Calu3 (cell line): ENCODE data around the gene CCL22. TPM values are rescaled to one million over a fixed set of nuclear protein-coding genes. Genes with fewer than 3 reads are reported as not detected.

Source experiments
- BruUV-seq: library from RNA; stranded (reverse); fragments of 400-500 nt; replicated peaks from 2 replicates; lab custom pipeline; 2021; lab: Mats Ljungman, UMichigan
- CTCF ChIA-PET: fragments of 300-600 bp; sonication (Branson Sonifier 250); formaldehyde crosslinking; loops from one replicate; lab custom pipeline; 2022; ENCODE audit warnings: antibody characterized with exemption; lab: Charles Lee
- DNase-seq: peaks from one replicate; pipeline ENCODE4 v3.0.0; 2022
- H3K27ac Mint-ChIP-seq: one replicate; pipeline ENCODE4 v1.8.0; 2022; ENCODE audit warnings: mixed read lengths; ENCODE audit not compliant: unreplicated experiment
- H3K27me3 Mint-ChIP-seq: one replicate; pipeline ENCODE4 v1.8.0; 2022; ENCODE audit warnings: mixed read lengths; ENCODE audit not compliant: unreplicated experiment
- H3K36me3 Mint-ChIP-seq: one replicate; pipeline ENCODE4 v1.8.0; 2022; ENCODE audit warnings: mild to moderate bottlenecking, moderate library complexity, mixed read lengths; ENCODE audit not compliant: insufficient read depth, unreplicated experiment
- H3K4me1 Mint-ChIP-seq: one replicate; pipeline ENCODE4 v1.8.0; 2022; ENCODE audit warnings: mild to moderate bottlenecking, low read depth, mixed read lengths; ENCODE audit not compliant: unreplicated experiment
- H3K4me3 Mint-ChIP-seq: one replicate; pipeline ENCODE4 v1.8.0; 2022; ENCODE audit warnings: mild to moderate bottlenecking, low read depth, moderate library complexity, mixed read lengths; ENCODE audit not compliant: unreplicated experiment
- H3K9me3 Mint-ChIP-seq: one replicate; pipeline ENCODE4 v1.8.0; 2022; ENCODE audit warnings: low read depth, mixed read lengths; ENCODE audit not compliant: unreplicated experiment
- CTCF ChIP-seq: fragments of 200-600 bp; IDR thresholded peaks from one replicate; pipeline ENCODE4 v1.8.0; 2022; ENCODE audit warnings: antibody characterized with exemption; ENCODE audit not compliant: unreplicated experiment
- intact Hi-C: fragments of 100-400 bp; cut with micrococcal nuclease; formaldehyde crosslinking; loops from one replicate; pipeline ENCODE4 v1.10.0; 2022; ENCODE audit not compliant: unreplicated experiment
- total RNA-seq: library from RNA; stranded (reverse); gene quantifications from 2 replicates; pipeline ENCODE4 v1.2.3, GENCODE V29; 2022

CCL22 gene
- total RNA-seq, 1 experiment from 2014 or later, result 2.6 TPM

DNA sequence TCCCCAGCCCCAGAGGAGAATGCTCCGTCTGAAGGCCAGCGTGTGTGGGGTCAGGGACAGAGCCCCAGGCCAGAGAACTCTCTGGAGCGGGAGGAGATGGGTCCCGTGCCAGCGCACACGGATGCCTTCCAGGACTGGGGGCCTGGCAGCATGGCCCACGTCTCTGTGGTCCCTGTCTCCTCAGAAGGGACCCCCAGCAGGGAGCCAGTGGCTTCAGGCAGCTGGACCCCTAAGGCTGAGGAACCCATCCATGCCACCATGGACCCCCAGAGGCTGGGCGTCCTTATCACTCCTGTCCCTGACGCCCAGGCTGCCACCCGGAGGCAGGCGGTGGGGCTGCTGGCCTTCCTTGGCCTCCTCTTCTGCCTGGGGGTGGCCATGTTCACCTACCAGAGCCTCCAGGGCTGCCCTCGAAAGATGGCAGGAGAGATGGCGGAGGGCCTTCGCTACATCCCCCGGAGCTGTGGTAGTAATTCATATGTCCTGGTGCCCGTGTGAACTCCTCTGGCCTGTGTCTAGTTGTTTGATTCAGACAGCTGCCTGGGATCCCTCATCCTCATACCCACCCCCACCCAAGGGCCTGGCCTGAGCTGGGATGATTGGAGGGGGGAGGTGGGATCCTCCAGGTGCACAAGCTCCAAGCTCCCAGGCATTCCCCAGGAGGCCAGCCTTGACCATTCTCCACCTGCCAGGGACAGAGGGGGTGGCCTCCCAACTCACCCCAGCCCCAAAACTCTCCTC, 24.1 kb downstream of the CCL22 start:
- Mint-ChIP-seq H3K27me3 (no peaks in the 10 kb centered on the region), H3K4me1 (peaks cover 66% of the 10 kb centered on the region), H3K4me3 (no peak overlapping the region), H3K9me3 (no peaks in the 10 kb centered on the region), H3K36me3 (peaks cover 26% of the 10 kb centered on the region), H3K27ac (no peak overlapping the region)
- CTCF ChIA-PET, result no interaction called here
- no TSS peak for BruUV-seq
- DNase-seq, result no peak
- intact Hi-C loops, result no loop called here
- peak; percentile 27 for TF ChIP-seq CTCF

DNA sequence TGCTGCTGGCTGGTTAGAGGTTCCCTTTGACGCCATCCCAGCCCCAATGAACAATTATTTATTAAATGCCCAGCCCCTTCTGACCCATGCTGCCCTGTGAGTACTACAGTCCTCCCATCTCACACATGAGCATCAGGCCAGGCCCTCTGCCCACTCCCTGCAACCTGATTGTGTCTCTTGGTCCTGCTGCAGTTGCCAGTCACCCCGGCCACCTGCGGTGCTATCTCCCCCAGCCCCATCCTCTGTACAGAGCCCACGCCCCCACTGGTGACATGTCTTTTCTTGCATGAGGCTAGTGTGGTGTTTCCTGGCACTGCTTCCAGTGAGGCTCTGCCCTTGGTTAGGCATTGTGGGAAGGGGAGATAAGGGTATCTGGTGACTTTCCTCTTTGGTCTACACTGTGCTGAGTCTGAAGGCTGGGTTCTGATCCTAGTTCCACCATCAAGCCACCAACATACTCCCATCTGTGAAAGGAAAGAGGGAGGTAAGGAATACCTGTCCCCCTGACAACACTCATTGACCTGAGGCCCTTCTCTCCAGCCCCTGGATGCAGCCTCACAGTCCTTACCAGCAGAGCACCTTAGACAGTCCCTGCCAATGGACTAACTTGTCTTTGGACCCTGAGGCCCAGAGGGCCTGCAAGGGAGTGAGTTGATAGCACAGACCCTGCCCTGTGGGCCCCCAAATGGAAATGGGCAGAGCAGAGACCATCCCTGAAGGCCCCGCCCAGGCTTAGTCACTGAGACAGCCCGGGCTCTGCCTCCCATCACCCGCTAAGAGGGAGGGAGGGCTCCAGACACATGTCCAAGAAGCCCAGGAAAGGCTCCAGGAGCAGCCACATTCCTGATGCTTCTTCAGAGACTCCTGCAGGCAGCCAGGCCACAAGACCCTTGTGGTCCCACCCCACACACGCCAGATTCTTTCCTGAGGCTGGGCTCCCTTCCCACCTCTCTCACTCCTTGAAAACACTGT, 25.0 kb downstream of the CCL22 start:
- Mint-ChIP-seq H3K27me3 (no peaks in the 10 kb centered on the region), H3K4me3 (no peak overlapping the region), H3K36me3 (peaks cover 23% of the 10 kb centered on the region), H3K9me3 (no peaks in the 10 kb centered on the region), H3K27ac (peak overlapping the region; percentile 32), H3K4me1 (peaks cover 66% of the 10 kb centered on the region)
- no peak for TF ChIP-seq CTCF
- intact Hi-C loops, result no loop called here
- DNase-seq, result peak; percentile 49
- CTCF ChIA-PET, result no interaction called here
- BruUV-seq, result TSS peak; percentile 30

DNA sequence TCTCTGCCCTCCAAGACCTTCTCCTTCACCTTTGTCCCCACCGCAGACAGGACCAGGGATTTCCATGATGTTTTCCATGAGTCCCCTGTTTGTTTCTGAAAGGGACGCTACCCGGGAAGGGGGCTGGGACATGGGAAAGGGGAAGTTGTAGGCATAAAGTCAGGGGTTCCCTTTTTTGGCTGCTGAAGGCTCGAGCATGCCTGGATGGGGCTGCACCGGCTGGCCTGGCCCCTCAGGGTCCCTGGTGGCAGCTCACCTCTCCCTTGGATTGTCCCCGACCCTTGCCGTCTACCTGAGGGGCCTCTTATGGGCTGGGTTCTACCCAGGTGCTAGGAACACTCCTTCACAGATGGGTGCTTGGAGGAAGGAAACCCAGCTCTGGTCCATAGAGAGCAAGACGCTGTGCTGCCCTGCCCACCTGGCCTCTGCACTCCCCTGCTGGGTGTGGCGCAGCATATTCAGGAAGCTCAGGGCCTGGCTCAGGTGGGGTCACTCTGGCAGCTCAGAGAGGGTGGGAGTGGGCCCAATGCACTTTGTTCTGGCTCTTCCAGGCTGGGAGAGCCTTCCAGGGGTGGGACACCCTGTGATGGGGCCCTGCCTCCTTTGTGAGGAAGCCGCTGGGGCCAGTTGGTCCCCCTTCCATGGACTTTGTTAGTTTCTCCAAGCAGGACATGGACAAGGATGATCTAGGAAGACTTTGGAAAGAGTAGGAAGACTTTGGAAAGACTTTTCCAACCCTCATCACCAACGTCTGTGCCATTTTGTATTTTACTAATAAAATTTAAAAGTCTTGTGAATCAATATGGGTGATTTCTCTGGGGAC, 25.9 kb downstream of the CCL22 start:
- intact Hi-C loops, result no loop called here
- no peaks in the 10 kb centered on the region for H3K27me3 Mint-ChIP-seq
- BruUV-seq, result no TSS peak
- CTCF ChIA-PET, result no interaction called here
- H3K9me3 Mint-ChIP-seq, result no peaks in the 10 kb centered on the region
- no peak for TF ChIP-seq CTCF
- H3K36me3 Mint-ChIP-seq, result peaks cover 20% of the 10 kb centered on the region
- DNase-seq, result no peak
- peaks cover 67% of the 10 kb centered on the region for H3K4me1 Mint-ChIP-seq
- no peak overlapping the region for H3K4me3 Mint-ChIP-seq
- H3K27ac Mint-ChIP-seq, result peak overlapping the region; percentile 32

- no peak overlapping the region for H3K27ac Mint-ChIP-seq
- H3K4me1 Mint-ChIP-seq, result peaks cover 68% of the 10 kb centered on the region
- peaks cover 20% of the 10 kb centered on the region for H3K36me3 Mint-ChIP-seq
- CTCF ChIA-PET, result no interaction called here
- intact Hi-C loops, result no loop called here
- no peaks in the 10 kb centered on the region for H3K27me3 Mint-ChIP-seq
- no peak for TF ChIP-seq CTCF
- H3K9me3 Mint-ChIP-seq, result no peaks in the 10 kb centered on the region
- DNase-seq, result no peak
- H3K4me3 Mint-ChIP-seq, result no peak overlapping the region
- BruUV-seq, result no TSS peak
Measured at GRCh38 chr16:57385083-57385482, 26.5 kb downstream of the CCL22 start.
